IPS DF 4.7 (cell line): ENCODE results near the gene MFN1.

ENCODE experiments used
- DNase-seq: peaks from one replicate; pipeline ENCODE4 v3.0.0-alpha.2; 2013; ENCODE audit warnings: low spot score; ENCODE audit errors: extremely low read depth

Gene MFN1

DNA sequence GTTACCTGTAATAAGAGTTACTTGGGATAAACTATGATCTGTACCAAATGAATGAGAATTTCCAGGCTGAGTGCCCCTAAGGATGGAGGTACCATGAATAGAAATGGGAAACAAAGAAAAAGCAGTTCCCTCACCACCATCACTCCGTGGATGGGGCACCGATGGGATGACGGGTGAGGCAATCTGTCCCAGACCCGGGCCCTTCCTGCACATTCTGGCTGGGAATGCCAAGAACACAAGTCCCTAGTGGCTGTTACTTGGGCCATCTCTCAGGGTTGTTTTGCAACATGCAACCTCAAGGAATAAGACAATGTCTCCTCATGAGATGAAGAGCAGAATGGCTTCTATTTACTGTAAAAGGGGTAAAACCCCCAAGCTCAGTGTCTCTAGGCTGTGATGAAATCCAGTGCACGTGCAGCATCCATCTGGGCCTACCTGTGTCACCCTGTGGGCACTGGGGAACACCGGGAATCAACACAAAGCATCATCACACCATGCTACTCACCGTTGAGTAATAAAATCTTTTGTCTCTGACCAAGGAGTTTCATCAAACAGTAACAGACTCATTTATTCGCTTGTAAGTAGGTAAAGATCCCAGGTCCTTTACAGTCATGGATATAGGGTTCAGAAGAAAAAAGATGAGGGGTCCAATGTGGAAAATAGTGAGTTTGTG is 81.5 kb downstream of the MFN1 start:
- no peak for DNase-seq

DNA sequence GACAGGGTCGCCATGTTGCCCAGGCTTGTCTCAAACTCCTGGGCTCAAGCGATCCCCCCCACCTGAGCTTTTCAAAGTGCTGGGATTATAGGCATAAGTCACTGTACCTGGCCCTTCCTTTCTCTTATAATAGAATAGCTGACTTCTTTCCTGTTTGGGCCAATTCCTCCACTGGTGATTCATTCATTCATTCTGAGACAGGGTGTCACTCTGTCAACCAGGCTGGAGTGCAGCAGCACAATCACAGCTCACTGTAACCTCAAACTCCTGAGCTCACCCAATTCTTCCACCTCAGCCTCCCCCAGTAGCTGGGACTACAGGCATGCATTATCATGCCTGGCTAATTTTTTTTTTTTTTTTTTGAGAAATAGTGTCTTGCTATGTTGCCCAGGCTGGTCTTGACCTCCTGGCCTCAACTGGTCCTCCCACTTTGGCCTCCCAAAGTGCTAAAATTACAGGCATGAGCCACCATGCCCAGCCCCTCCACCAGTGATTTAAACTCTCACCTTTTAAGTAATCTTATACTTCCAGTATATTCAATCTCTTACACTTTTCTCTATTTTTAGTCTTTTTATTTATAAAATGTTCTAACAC is 82.9 kb downstream of the MFN1 start:
- DNase-seq = no peak

DNA sequence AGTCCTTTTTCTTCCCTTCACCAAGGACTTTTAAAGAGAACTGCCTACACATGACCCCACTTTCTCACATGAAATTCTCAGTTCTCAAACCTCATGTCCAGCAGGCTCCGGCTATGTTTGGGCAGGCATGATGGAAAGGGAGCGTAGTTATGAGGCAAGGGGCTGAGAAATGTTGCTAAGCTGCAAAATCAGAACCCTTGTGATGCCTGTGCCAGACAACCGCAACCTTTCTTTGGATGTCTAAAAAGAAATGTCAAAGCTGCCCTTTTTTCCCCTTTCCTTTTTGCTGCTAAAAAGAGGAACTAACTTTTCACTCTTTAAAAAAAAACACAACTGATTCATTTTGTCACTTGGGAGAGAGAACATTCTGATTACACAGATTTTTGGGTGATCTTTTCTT is 84.5 kb downstream of the MFN1 start:
- no peak for DNase-seq

- no peak for DNase-seq
These were observed 84.9 kb downstream of the MFN1 start for GRCh38 chr3:179432451-179432850.

- no peak for DNase-seq
These were observed 89.0 kb downstream of the MFN1 start for GRCh38 chr3:179436517-179436916.

- no peak for DNase-seq
These were observed 91.3 kb downstream of the MFN1 start for GRCh38 chr3:179438841-179439240.
